Kidney capillary endothelial cell (primary cell): ENCODE measurements around the gene NARS2.

Experiments
- DNase-seq: peaks from one replicate; pipeline ENCODE4 v3.0.0-alpha.2; 2018; ENCODE audit warnings: low spot score

NARS2 gene

GRCh38 chr11:78414321-78415051 is 160.2 kb downstream of the NARS2 start:
- peak; percentile 36 for DNase-seq

GRCh38 chr11:78408619-78409018 is 166.0 kb downstream of the NARS2 start:
- no peak for DNase-seq

- DNase-seq: no peak
Measured at GRCh38 chr11:78406568-78407196, 168.0 kb downstream of the NARS2 start.

- no peak for DNase-seq
Measured at GRCh38 chr11:78405805-78406204, 168.9 kb downstream of the NARS2 start.

- DNase-seq: no peak
Measured at GRCh38 chr11:78403781-78404180, 170.9 kb downstream of the NARS2 start.

GRCh38 chr11:78402847-78403246 is 171.8 kb downstream of the NARS2 start:
- DNase-seq: no peak

- no peak for DNase-seq
Measured at GRCh38 chr11:78400702-78401101, 174.0 kb downstream of the NARS2 start.

- no peak for DNase-seq
Measured at GRCh38 chr11:78400116-78400515, 174.5 kb downstream of the NARS2 start.

GRCh38 chr11:78399136-78399535 is 175.5 kb downstream of the NARS2 start:
- no peak for DNase-seq

- no peak for DNase-seq
Measured at GRCh38 chr11:78398715-78399114, 175.9 kb downstream of the NARS2 start.

- no peak for DNase-seq
Measured at GRCh38 chr11:78397398-78397797, 177.3 kb downstream of the NARS2 start.

- DNase-seq: no peak
Measured at GRCh38 chr11:78395597-78395996, 179.1 kb downstream of the NARS2 start.

GRCh38 chr11:78392854-78393253 is 181.8 kb downstream of the NARS2 start:
- peak; percentile 19 for DNase-seq

- DNase-seq: no peak
Measured at GRCh38 chr11:78391424-78391823, 183.2 kb downstream of the NARS2 start.

- DNase-seq: no peak
Measured at GRCh38 chr11:78390809-78391208, 183.9 kb downstream of the NARS2 start.

- no peak for DNase-seq
Measured at GRCh38 chr11:78386215-78386941, 188.3 kb downstream of the NARS2 start.
